Small intestine (tissue), 7 donors: Measurements from ENCODE around the gene AGBL3. TPM values are rescaled to one million over a fixed set of nuclear protein-coding genes. Genes with fewer than 3 reads are reported as not detected.

Experiments
- DNase-seq, 2 donors: peaks; one replicate each; pipeline versions ENCODE4 v3.0.0 to v3.0.0-alpha.2; 2013
- FAIRE-seq: peaks from 2 replicates; lab custom pipeline; 2012; peaks lifted over from hg19 to GRCh38; lab: Jason Lieb, UNC
- H3K27ac ChIP-seq, 3 donors: one replicate each; pipeline ENCODE4 v1.5.1; 2013; ENCODE audit warnings: low read length in 2 of 3, mild to moderate bottlenecking in 2 of 3, control low read depth in 1 of 3, inconsistent platforms in 1 of 3, low read depth in 1 of 3, moderate library complexity in 1 of 3
- H3K27me3 ChIP-seq, 3 donors: one replicate each; pipeline ENCODE4 v1.6.1; 2013; ENCODE audit warnings: low read length in 3 of 3, inconsistent platforms in 1 of 3; ENCODE audit not compliant: control insufficient read depth in 3 of 3, insufficient read depth in 3 of 3
- H3K36me3 ChIP-seq, 3 donors: one replicate each; pipeline ENCODE4 v1.6.1; 2013; ENCODE audit warnings: low read length in 3 of 3, inconsistent platforms in 1 of 3, low read depth in 1 of 3, mild to moderate bottlenecking in 1 of 3, moderate library complexity in 1 of 3; ENCODE audit not compliant: control insufficient read depth in 3 of 3, insufficient read depth in 2 of 3
- H3K4me1 ChIP-seq, 3 donors: one replicate each; pipeline ENCODE4 v1.6.1; 2013; ENCODE audit warnings: low read length in 2 of 3, inconsistent platforms in 1 of 3, low read depth in 1 of 3, mild to moderate bottlenecking in 1 of 3, moderate library complexity in 1 of 3; ENCODE audit not compliant: control insufficient read depth in 3 of 3, insufficient read depth in 2 of 3
- H3K4me3 ChIP-seq, 3 donors: one replicate each; pipeline ENCODE4 v1.5.1; 2013; ENCODE audit warnings: low read length in 3 of 3, control low read depth in 1 of 3, inconsistent platforms in 1 of 3, low read depth in 1 of 3, mild to moderate bottlenecking in 1 of 3, moderate library complexity in 1 of 3
- H3K9me3 ChIP-seq, 2 donors: one replicate each; pipeline ENCODE4 v1.6.1; 2013; ENCODE audit warnings: low read depth in 1 of 2, low read length in 1 of 2; ENCODE audit not compliant: control insufficient read depth in 2 of 2, insufficient read depth in 1 of 2
- WGBS, 3 donors: extraction: QIAGEN DNeasy Blood & Tissue Kit; methylation state at CpG; one replicate each; pipeline ENCODE4 v1.1.7; 2013; 5-methylcytosine and 5-hydroxymethylcytosine counted together
- polyA plus RNA-seq, 4 donors: library from polyadenylated mRNA; stranded (reverse) in 3 of 4; unstranded in 1 of 4; fragments of 200-250 nt in 3 of 4; fragments of 120-200 nt in 1 of 4; gene quantifications; one replicate each; pipeline versions ENCODE4 v1.2.1 to v1.2.3, GENCODE V29; 2013
- donor health status: healthy with polysubstance abuse.
- donor health status: control.
- donor health status: control.
- donor health status: Bipolar disorder and iron deficiency.
- donor health status: healthy.

The AGBL3 gene
- polyA plus RNA-seq, 4 donors, result 0.27 to 3.8 (median 0.88) TPM

DNA sequence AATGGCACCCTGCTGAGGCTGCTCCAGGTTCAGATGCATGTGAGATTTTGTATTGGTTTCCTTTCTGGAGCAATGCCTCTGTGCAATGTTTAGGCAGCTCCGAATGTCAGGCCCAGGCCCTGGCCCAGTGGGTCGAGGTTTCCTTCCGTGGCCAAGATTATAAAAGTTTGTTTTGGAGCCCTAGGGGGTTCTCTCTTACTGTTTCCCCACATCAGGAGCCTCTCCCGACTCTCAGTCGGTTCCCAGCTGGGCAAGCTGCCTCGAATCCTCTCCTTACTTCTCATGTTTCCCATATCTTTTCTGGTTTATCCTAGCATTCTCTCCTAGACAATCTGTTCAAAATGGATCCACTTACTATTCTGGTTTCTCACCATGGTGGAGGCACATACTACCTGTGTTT is 172.6 kb downstream of the AGBL3 start:
- peak overlapping the region in 2 of 3 donors; percentile 0 to 49 for H3K27ac ChIP-seq
- H3K4me3 ChIP-seq, result no peak overlapping the region
- peaks cover 4 to 12% (median 7%) of the 10 kb centered on the region in 3 donors for H3K4me1 ChIP-seq
- WGBS, 3 donors, result 86 to 92% (median 90%) methylated on average over 6 of the region's 6 CpGs
- peaks cover 0 to 38% of the 10 kb centered on the region in 2 donors for H3K9me3 ChIP-seq
- peaks cover 0 to 24% (median 0%) of the 10 kb centered on the region in 3 donors for H3K36me3 ChIP-seq
- FAIRE-seq, result no peak
- H3K27me3 ChIP-seq, result no peaks in the 10 kb centered on the region
- no peak for DNase-seq

DNA sequence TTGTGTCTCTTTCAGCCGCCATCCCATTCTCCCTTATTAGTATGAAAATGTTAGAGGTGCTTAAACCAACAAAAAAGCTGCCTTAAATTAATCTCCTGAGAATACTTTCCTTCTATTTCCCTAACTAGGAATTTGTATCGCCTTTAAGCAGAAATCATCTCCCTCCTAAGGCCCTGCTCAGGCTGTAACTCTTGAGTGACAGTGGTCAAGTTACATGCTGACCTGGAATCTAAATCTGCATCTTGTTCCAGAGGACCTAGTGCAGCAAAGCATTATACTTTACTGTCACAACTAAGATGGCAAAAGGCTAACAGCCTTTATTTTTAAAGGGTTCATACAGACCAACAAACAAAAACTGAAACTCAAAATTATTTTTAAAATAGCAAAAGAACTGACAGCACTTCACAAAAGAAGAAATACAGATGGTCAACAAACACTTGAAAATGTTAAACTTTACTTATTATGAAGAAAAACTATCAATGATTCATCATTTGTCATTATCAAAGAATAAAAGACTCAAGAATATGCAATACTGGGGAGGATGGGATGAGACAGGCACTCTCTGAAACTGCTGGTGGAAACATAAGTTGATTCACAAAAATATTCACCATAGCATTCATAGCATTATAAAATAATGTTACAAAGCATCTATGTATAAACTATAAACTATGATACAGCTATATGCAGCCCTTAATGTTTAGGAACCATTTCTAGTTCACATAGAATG is 173.2 kb downstream of the AGBL3 start:
- DNase-seq, result no peak
- Histone ChIP-seq H3K4me1 (peaks cover 4 to 12% (median 7%) of the 10 kb centered on the region in 3 donors), H3K4me3 (no peak overlapping the region), H3K27me3 (no peaks in the 10 kb centered on the region), H3K9me3 (peaks cover 0 to 38% of the 10 kb centered on the region in 2 donors), H3K36me3 (peaks cover 0 to 29% (median 0%) of the 10 kb centered on the region in 3 donors), H3K27ac (peak overlapping the region in 2 of 3 donors; percentile 16 to 52)
- no peak for FAIRE-seq
- 91 to 97% (median 97%) methylated on average over 2 of the region's 2 CpGs for WGBS, 3 donors

DNA sequence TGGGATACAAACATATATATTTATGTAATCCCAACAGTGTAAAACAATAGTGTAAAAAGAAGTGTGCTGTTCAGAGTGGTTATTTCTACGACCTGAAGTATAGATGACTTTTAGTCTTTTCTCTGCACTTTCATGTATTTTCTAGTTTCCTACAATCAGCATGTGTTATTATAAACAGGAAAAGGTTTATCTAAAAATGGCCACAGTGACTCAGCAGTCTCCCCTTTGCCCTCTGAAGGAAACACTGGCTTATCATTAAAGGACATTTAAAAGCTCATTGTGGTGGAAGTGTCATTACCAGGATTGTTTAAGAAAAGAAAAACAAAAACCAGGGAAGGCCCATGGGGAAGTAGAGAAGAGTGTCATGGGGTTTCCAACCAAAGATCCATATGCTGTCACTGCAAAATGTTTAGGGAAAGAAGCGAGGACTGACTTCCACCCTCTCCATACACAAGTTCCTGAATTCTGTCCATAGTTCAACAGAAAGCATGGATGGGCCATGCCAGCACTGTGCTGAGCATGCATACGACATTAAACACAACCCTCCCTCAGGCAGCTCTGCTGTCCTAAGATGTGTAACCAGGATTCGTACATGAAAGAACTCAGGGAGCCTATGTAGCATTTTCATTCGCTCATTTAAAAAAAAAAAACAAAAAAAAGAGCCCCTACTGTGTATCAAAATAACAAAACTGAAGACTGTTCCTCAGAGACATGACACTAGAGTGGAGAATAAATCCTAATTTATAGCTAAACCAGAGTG is 174.0 kb downstream of the AGBL3 start:
- H3K27ac ChIP-seq, result peak overlapping the region; percentile 16 to 75 (median 50)
- peaks cover 0 to 36% (median 5%) of the 10 kb centered on the region in 3 donors for H3K36me3 ChIP-seq
- WGBS, 3 donors, result 61 to 71% (median 69%) methylated on average over 5 of the region's 5 CpGs
- peak; percentile 29 to 59 for DNase-seq
- peaks cover 0 to 38% of the 10 kb centered on the region in 2 donors for H3K9me3 ChIP-seq
- FAIRE-seq, result no peak
- no peak overlapping the region for H3K4me3 ChIP-seq
- no peaks in the 10 kb centered on the region for H3K27me3 ChIP-seq
- peaks cover 4 to 12% (median 7%) of the 10 kb centered on the region in 3 donors for H3K4me1 ChIP-seq

DNA sequence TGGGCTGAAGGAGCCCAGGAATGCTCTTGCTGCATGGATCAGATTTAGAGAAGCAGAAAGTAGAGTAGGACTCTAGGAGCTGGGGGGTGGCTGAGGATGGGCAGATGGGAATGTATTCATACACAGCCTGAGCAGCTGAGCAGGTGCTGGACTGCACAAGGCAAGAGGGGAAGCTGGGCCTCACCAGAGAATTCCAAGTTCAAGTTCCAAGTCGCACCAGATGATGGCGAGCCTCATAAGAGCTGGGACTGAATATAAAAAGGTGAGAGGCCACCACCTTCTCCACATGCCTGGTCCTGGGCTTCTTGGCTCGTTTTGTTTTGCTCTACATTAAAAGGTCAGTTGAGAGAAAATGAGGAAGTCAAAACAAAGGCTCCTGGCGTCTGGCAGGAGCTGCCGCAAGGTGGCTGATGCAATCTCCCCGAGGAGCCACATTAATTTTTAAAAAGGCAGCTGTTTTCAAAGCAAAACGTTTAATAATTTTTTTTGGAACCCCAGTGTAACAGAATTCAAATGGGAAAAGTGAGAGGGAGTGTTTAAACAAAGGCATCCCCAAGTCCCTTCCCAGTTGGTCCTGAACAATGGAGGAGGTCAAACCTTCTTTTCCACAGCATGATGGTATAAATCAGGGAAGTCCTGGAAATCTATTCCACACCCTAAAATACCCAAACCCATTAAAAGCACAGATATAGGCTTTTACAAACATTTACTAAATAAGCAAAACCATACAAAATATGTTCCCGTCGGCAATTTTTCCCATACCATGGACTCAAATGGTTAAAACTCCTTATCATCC is 174.7 kb downstream of the AGBL3 start:
- no peak overlapping the region for H3K4me3 ChIP-seq
- DNase-seq (no peak), FAIRE-seq (no peak)
- H3K27ac ChIP-seq, result peak overlapping the region in 2 of 3 donors; percentile 5 to 75
- H3K27me3 ChIP-seq, result no peaks in the 10 kb centered on the region
- H3K36me3 ChIP-seq, result peaks cover under 1 to 42% (median 8%) of the 10 kb centered on the region in 3 donors
- H3K9me3 ChIP-seq, result peaks cover 0 to 31% of the 10 kb centered on the region in 2 donors
- 63 to 81% (median 76%) methylated on average over 9 of the region's 9 CpGs for WGBS, 3 donors
- H3K4me1 ChIP-seq, result peaks cover 4 to 12% (median 7%) of the 10 kb centered on the region in 3 donors

DNA sequence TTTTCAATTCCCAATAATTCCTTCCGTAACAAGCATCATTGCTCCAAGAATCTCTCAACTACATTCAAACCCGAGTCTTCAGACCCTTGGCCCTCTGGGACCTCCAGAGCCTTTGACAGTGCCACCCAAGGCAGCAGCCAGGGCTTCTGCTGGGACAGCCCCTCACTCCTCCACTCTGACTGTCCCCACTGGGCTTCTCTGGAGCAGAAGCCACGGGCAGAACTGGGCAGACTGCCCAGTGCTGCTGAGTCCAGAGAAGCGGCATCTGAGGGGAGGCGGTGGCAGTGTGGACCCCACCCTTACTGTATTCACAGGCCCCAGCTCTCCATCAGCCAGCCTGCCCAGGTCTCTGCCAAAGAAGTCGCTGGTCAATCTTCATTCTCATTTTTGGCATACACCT is 175.4 kb downstream of the AGBL3 start:
- 80 to 95% (median 95%) methylated on average over 6 of the region's 6 CpGs for WGBS, 3 donors
- FAIRE-seq (no peak), DNase-seq (no peak)
- Histone ChIP-seq H3K4me3 (no peak overlapping the region), H3K36me3 (peaks cover 3 to 49% (median 10%) of the 10 kb centered on the region in 3 donors), H3K27me3 (no peaks in the 10 kb centered on the region), H3K27ac (peak overlapping the region in 2 of 3 donors; percentile 2 to 38), H3K9me3 (peaks cover 0 to 28% of the 10 kb centered on the region in 2 donors), H3K4me1 (peaks cover 4 to 12% (median 7%) of the 10 kb centered on the region in 3 donors)

DNA sequence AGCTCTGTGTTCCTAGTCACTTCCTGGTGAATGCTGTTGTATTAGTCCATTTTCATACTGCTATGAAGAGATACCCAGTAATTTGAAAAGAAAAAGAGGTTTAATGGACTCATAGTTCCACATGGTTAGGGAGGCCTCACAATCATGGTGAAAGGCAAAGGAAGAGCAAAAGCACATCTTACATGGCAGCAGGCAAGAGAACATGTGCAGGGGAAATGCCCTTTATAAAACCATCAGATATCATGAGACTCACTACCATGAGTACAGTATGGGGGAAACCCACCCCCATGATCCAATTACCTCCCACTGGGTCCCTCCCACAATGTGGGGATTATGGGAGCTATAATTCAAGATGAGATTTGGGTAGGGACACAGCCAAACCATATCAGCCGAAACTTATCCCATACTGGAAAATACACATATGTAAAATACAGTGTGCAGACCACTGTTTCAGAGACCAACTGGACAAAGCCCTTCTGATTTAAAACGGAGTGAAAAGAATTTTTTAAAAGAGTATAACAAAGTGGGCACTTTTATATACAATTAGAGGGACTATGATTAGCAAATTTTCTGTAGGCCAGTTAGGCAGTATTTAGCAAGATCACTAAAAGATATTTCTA is 176.2 kb downstream of the AGBL3 start:
- H3K27ac ChIP-seq, result no peak overlapping the region
- H3K4me3 ChIP-seq, result no peak overlapping the region
- H3K36me3 ChIP-seq, result peaks cover 6 to 53% (median 10%) of the 10 kb centered on the region in 3 donors
- FAIRE-seq (no peak), DNase-seq (no peak)
- peaks cover 4 to 12% (median 7%) of the 10 kb centered on the region in 3 donors for H3K4me1 ChIP-seq
- peaks cover 0 to 21% of the 10 kb centered on the region in 2 donors for H3K9me3 ChIP-seq
- no peaks in the 10 kb centered on the region for H3K27me3 ChIP-seq
- 93 to 96% (median 95%) methylated on average over 2 of the region's 2 CpGs for WGBS, 3 donors

DNA sequence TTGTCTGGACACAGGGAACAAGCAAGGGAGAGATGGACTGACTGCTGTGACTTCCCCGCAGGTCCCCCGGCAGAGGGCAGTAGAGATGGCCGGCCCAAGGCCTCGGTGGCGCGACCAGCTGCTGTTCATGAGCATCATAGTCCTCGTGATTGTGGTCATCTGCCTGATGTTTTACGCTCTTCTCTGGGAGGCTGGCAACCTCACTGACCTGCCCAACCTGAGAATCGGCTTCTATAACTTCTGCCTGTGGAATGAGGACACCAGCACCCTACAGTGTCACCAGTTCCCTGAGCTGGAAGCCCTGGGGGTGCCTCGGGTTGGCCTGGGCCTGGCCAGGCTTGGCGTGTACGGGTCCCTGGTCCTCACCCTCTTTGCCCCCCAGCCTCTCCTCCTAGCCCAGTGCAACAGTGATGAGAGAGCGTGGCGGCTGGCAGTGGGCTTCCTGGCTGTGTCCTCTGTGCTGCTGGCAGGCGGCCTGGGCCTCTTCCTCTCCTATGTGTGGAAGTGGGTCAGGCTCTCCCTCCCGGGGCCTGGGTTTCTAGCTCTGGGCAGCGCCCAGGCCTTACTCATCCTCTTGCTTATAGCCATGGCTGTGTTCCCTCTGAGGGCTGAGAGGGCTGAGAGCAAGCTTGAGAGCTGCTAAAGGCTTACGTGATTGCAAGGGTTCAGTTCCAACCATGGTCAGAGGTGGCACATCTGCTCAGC is 178.2 kb downstream of the AGBL3 start:
- DNase-seq (no peak), FAIRE-seq (no peak)
- Histone ChIP-seq H3K4me3 (no peak overlapping the region), H3K36me3 (peaks cover 6 to 52% (median 10%) of the 10 kb centered on the region in 3 donors), H3K9me3 (peaks cover 0 to 8% of the 10 kb centered on the region in 2 donors), H3K27ac (peak overlapping the region in 1 of 3 donors; percentile 14), H3K4me1 (peaks cover 9 to 16% (median 11%) of the 10 kb centered on the region in 3 donors), H3K27me3 (no peaks in the 10 kb centered on the region)
- WGBS, 3 donors, result 87 to 88% (median 87%) methylated on average over 18 of the region's 18 CpGs
